ENCODE measurements around the gene NUCB1. TPM values are rescaled to one million over a fixed set of nuclear protein-coding genes. Genes with fewer than 3 reads are reported as not detected.

NUCB1 gene
- total RNA-seq, 2 experiments from 2014 or later: 73.7 to 77.0 TPM

DNA sequence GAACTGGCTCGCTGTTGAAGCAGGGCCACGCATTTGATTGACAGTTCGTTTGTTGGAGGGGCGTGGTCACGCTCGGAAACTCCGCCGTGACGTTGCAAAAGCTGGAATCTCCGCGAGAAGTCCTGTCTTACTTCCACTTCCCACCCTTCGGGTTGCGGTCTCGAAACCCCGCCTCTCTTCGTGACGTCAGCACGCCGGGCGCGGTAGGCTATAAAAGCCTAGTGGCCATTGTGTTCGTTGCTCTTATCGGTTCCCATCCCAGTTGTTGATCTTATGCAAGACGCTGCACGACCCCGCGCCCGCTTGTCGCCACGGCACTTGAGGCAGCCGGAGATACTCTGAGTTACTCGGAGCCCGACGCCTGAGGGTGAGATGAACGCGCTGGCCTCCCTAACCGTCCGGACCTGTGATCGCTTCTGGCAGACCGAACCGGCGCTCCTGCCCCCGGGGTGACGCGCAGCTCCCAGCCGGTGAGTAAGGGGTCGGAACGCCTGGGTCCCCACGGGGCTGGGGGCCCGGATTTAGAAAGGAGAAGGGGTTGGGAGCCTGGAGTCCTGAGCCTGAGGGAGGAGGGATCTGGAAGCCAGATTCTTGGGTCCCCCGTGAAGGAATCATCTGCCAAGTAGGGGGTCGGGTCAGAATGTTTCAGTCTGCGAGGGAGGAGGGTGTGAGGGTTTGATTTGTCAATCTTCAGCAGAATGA lies 27.8 kb upstream of the NUCB1 start, which contains the start of gene PPP1R15A:
Gene PPP1R15A, plus strand, starts transcription at position 240 of the 702 bp plus-strand sequence. CDS start 813 bp downstream, outside the sequence.
- H3K27ac ChIP-seq (ENCODE audit: low read depth in 1 of 2, low read length in 2 of 2): peak within 1 kb of the TSS; percentile 100
- ATAC-seq (ENCODE audit: poor library complexity) (peak; percentile 33), DNase-seq (peak; percentile 94 to 100 (median 99))
- intact Hi-C loops (cut with DNase I, micrococcal nuclease): loop anchor here (1.0 to 5.0 kb wide), 3 partner anchors 14 to 100 kb away; partner anchors contain the start of gene FTL (in 1 of the 2)
- H3K4me3 ChIP-seq (ENCODE audit: low read length): peak within 1 kb of the TSS; percentile 100
- ChIA-PET POLR2A (interaction anchor here (0.6 to 6.5 kb wide), 11 partner anchors 11 to 121 kb away, joined by 3 to 55 read pairs (median 5); partner anchors contain the start of genes BAX, DHDH, FTL and GYS1), CTCF (interaction anchor here (0.7 to 2.1 kb wide), 7 partner anchors 8 to 121 kb away, joined by 3 to 5 read pairs (median 4); partner anchors contain the start of genes GYS1 and RUVBL2)
- Mint-ChIP-seq H3K4me1 (ENCODE audit: low read depth) (peaks cover 45% of the 10 kb centered on the region), H3K9me3 (no peaks in the 10 kb centered on the region), H3K4me3 (peak within 1 kb of the TSS; percentile 96), H3K27ac (peak within 1 kb of the TSS; percentile 98), H3K27me3 (no peaks in the 10 kb centered on the region), H3K36me3 (ENCODE audit: low read depth) (peaks cover 47% of the 10 kb centered on the region)
- peaks cover 0 to under 1% of the 10 kb centered on the region in 2 experiments for H3K27me3 ChIP-seq (ENCODE audit: control insufficient read depth in 1 of 2, insufficient read depth in 2 of 2, low read length in 2 of 2)
- peaks cover 45% of the 10 kb centered on the region for H3K4me1 ChIP-seq (ENCODE audit: insufficient read depth, low read length)
- no peaks in the 10 kb centered on the region for H3K9me3 ChIP-seq (ENCODE audit: control insufficient read depth in 1 of 2, insufficient read depth in 1 of 2, low read length in 2 of 2)
- H3K36me3 ChIP-seq (ENCODE audit: insufficient read depth, low read length): peaks cover 34% of the 10 kb centered on the region
- TF ChIP-seq, protein P1, sequence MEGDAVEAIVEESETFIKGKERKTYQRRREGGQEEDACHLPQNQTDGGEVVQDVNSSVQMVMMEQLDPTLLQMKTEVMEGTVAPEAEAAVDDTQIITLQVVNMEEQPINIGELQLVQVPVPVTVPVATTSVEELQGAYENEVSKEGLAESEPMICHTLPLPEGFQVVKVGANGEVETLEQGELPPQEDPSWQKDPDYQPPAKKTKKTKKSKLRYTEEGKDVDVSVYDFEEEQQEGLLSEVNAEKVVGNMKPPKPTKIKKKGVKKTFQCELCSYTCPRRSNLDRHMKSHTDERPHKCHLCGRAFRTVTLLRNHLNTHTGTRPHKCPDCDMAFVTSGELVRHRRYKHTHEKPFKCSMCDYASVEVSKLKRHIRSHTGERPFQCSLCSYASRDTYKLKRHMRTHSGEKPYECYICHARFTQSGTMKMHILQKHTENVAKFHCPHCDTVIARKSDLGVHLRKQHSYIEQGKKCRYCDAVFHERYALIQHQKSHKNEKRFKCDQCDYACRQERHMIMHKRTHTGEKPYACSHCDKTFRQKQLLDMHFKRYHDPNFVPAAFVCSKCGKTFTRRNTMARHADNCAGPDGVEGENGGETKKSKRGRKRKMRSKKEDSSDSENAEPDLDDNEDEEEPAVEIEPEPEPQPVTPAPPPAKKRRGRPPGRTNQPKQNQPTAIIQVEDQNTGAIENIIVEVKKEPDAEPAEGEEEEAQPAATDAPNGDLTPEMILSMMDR (IDR thresholded peaks at IDR 0.05): no peak

DNA sequence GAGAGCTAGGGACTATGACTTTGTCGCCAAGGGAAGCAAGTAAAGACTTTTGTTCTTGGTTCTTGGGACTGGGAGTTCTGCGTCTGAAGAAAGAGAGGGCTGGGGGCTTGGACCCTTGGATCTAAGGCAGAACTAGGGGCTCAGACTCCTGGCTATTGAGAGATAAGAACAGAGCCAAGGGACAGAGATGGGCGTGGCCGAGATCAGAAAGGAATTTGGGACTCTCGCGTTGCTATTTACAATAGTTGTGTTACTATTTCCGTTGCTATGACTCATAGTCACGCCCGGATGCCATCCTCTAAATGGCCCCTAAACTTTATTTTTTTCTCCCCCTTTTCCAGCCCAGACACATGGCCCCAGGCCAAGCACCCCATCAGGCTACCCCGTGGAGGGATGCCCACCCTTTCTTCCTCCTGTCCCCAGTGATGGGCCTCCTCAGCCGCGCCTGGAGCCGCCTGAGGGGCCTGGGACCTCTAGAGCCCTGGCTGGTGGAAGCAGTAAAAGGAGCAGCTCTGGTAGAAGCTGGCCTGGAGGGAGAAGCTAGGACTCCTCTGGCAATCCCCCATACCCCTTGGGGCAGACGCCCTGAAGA lies 27.1 kb upstream of the NUCB1 start:
- peak overlapping the region; percentile 98 for H3K27ac Mint-ChIP-seq
- no peaks in the 10 kb centered on the region for H3K27me3 Mint-ChIP-seq
- Histone ChIP-seq H3K4me3 (ENCODE audit: low read length) (peak overlapping the region; percentile 100), H3K36me3 (ENCODE audit: insufficient read depth, low read length) (peaks cover 37% of the 10 kb centered on the region), H3K4me1 (ENCODE audit: insufficient read depth, low read length) (peaks cover 45% of the 10 kb centered on the region), H3K27ac (ENCODE audit: low read depth in 1 of 2, low read length in 2 of 2) (peak overlapping the region; percentile 100), H3K27me3 (ENCODE audit: control insufficient read depth in 1 of 2, insufficient read depth in 2 of 2, low read length in 2 of 2) (no peaks in the 10 kb centered on the region), H3K9me3 (ENCODE audit: control insufficient read depth in 1 of 2, insufficient read depth in 1 of 2, low read length in 2 of 2) (no peaks in the 10 kb centered on the region)
- ChIA-PET POLR2A (interaction anchor here (0.6 to 6.5 kb wide), 8 partner anchors 14 to 121 kb away, joined by 3 to 55 read pairs (median 6); partner anchors contain the start of genes DHDH, FTL, GYS1 and NUCB1), CTCF (interaction anchor here (0.9 to 2.1 kb wide), 4 partner anchors 23 to 85 kb away, joined by 3 to 5 read pairs (median 4); partner anchors contain the start of gene NUCB1)
- peaks cover 53% of the 10 kb centered on the region for H3K36me3 Mint-ChIP-seq (ENCODE audit: low read depth)
- TF ChIP-seq, protein P1 (IDR thresholded peaks at IDR 0.05): no peak
- DNase-seq (peak; percentile 54 to 95 (median 68)), ATAC-seq (ENCODE audit: poor library complexity) (peak; percentile 33)
- intact Hi-C loops (cut with DNase I, micrococcal nuclease): loop anchor here (1.0 to 5.0 kb wide), 3 partner anchors 15 to 99 kb away; partner anchors contain the start of gene FTL (in 1 of the 2)
- peaks cover 45% of the 10 kb centered on the region for H3K4me1 Mint-ChIP-seq (ENCODE audit: low read depth)
- peak overlapping the region; percentile 96 for H3K4me3 Mint-ChIP-seq
- no peaks in the 10 kb centered on the region for H3K9me3 Mint-ChIP-seq

Measured in CD4-positive, alpha-beta T cell (primary cell).